Endothelial cell of umbilical vein (primary cell): ENCODE data around the gene POU6F1. TPM values are rescaled to one million over a fixed set of nuclear protein-coding genes. Genes with fewer than 3 reads are reported as not detected.

ENCODE experiments used
- BruUV-seq: library from RNA; stranded (reverse); fragments of 400-500 nt; replicated peaks from 2 replicates; lab custom pipeline; 2021; lab: Mats Ljungman, UMichigan
- CTCF ChIA-PET: fragments of 300-600, 350-600 bp; sonication (Branson Sonifier 250); formaldehyde crosslinking; loops from one replicate; lab custom pipeline; 2021; ENCODE audit warnings: antibody characterized with exemption, inconsistent platforms; lab: Charles Lee
- POLR2A ChIA-PET: fragments of 300-600, 350-600 bp; sonication (Branson Sonifier 250); formaldehyde crosslinking; loops from one replicate; lab custom pipeline; 2021; ENCODE audit warnings: antibody characterized with exemption, inconsistent platforms; lab: Charles Lee
- DNase-seq: peaks from one replicate; pipeline ENCODE4 v3.0.0-alpha.2; 2011; ENCODE audit warnings: low read depth, low spot score
- FAIRE-seq: peaks from 2 replicates; lab custom pipeline; 2011; peaks lifted over from hg19 to GRCh38; lab: Jason Lieb, UNC
- H2AFZ ChIP-seq: 2 replicates; pipeline ENCODE4 v1.6.0; 2012; ENCODE audit warnings: low read depth, low read length, control low read depth, inconsistent platforms
- H3K27ac ChIP-seq: 2 replicates; pipeline ENCODE4 v1.5.1; 2011; ENCODE audit warnings: low read depth, mild to moderate bottlenecking, control low read depth, low read length, moderate library complexity; ENCODE audit not compliant: insufficient read depth
- H3K27me3 ChIP-seq, 2 experiments: 2 replicates each; pipeline versions ENCODE4 v1.6.0 to v1.6.1; 2011; ENCODE audit warnings: low read length in 2 of 2, mixed read lengths in 1 of 2; ENCODE audit not compliant: control insufficient read depth in 2 of 2, insufficient read depth in 2 of 2
- H3K36me3 ChIP-seq, 2 experiments: 2 replicates in 1 of 2; 3 replicates in 1 of 2; pipeline ENCODE4 v1.5.1; 2011; ENCODE audit warnings: low read length in 2 of 2, mild to moderate bottlenecking in 1 of 2, moderate library complexity in 1 of 2; ENCODE audit not compliant: control insufficient read depth in 2 of 2, insufficient read depth in 2 of 2; ENCODE audit errors: extremely low read depth in 1 of 2
- H3K4me1 ChIP-seq: 3 replicates; pipeline ENCODE4 v1.5.1; 2011; ENCODE audit warnings: mild to moderate bottlenecking, low read length; ENCODE audit not compliant: control insufficient read depth, insufficient read depth; ENCODE audit errors: extremely low read depth
- H3K4me2 ChIP-seq: 2 replicates; pipeline ENCODE4 v1.6.1; 2011; ENCODE audit warnings: low read length, control low read depth, mixed read lengths; ENCODE audit not compliant: insufficient read depth
- H3K4me3 ChIP-seq, 3 experiments: fragments of 200-600 bp in 1 of 3; sonication (generic), shearing (Covaris generic) in 1 of 3; replicated peaks in 1 of 3; 2 replicates each; pipeline ENCODE4 v1.5.1; 2011 to 2016; ENCODE audit warnings: control low read depth in 3 of 3, low read length in 3 of 3, mild to moderate bottlenecking in 2 of 3, inconsistent platforms in 1 of 3, low read depth in 1 of 3, moderate library complexity in 1 of 3; ENCODE audit not compliant: insufficient read depth in 1 of 3
- H3K79me2 ChIP-seq: 2 replicates; pipeline ENCODE4 v1.6.0; 2012; ENCODE audit warnings: low read length, inconsistent platforms; ENCODE audit not compliant: control insufficient read depth, insufficient read depth
- H3K9ac ChIP-seq: replicated peaks from 2 replicates; pipeline ENCODE3; 2011; ENCODE audit warnings: low read length, control low read depth; ENCODE audit not compliant: insufficient read depth; ENCODE audit errors: extremely low read depth
- H3K9me1 ChIP-seq: replicated peaks from 3 replicates; pipeline ENCODE4 v1.6.0; 2011; ENCODE audit warnings: mild to moderate bottlenecking, low read length; ENCODE audit not compliant: control insufficient read depth, insufficient read depth; ENCODE audit errors: extremely low read depth
- H3K9me3 ChIP-seq: replicated peaks from 2 replicates; pipeline ENCODE4 v1.5.1; 2012; ENCODE audit warnings: low read length, inconsistent platforms; ENCODE audit not compliant: control insufficient read depth, insufficient read depth
- H4K20me1 ChIP-seq: replicated peaks from 2 replicates; pipeline ENCODE3; 2011; ENCODE audit warnings: mild to moderate bottlenecking, low read length; ENCODE audit not compliant: control insufficient read depth, insufficient read depth; ENCODE audit errors: extremely low read depth
- EZH2 ChIP-seq: IDR thresholded peaks from 2 replicates; pipeline ENCODE4 v1.6.1; 2012; ENCODE audit warnings: borderline replicate concordance, low read depth, mild to moderate bottlenecking, moderate library complexity, low read length, inconsistent platforms; ENCODE audit not compliant: severe bottlenecking
- FOS ChIP-seq: IDR thresholded peaks from 2 replicates; pipeline ENCODE4 v1.6.1; 2011; ENCODE audit warnings: mild to moderate bottlenecking, low read length, moderate library complexity, borderline replicate concordance; ENCODE audit not compliant: insufficient read depth
- GATA2 ChIP-seq: IDR thresholded peaks from 2 replicates; pipeline ENCODE4 v1.7.0; 2011; ENCODE audit warnings: low read depth, mild to moderate bottlenecking, moderate library complexity, mixed read lengths, low read length; ENCODE audit not compliant: insufficient read length, insufficient read depth
- JUN ChIP-seq: IDR thresholded peaks from 2 replicates; pipeline ENCODE4 v1.6.1; 2011; ENCODE audit warnings: borderline replicate concordance, low read depth; ENCODE audit not compliant: insufficient read length, insufficient read depth
- POLR2AphosphoS5 ChIP-seq: IDR thresholded peaks from 2 replicates; pipeline ENCODE4 v1.6.1; 2012; ENCODE audit warnings: low read depth, mild to moderate bottlenecking, control low read depth, low read length, moderate library complexity; ENCODE audit not compliant: insufficient read depth
- dilution Hi-C: fragments of 300-500 bp; cut with MboI; formaldehyde crosslinking; loops from one replicate; pipeline ENCODE4 v1.15.0; 2019; ENCODE audit warnings: low sequenced_read_pairs; ENCODE audit not compliant: extremely low pct_ligation_motif_present
- intact Hi-C: fragments of 100-400 bp; cut with micrococcal nuclease; formaldehyde crosslinking; loops from one replicate; pipeline ENCODE4 v1.10.0; 2022
- polyA plus RNA-seq, 4 experiments: library from polyadenylated mRNA; depleted of rRNA in 3 of 4; stranded (reverse) in 3 of 4; unstranded in 1 of 4; fragments of >200 nt; gene quantifications; 2 replicates each; pipeline versions ENCODE4 v1.2.1 to v1.2.3, GENCODE V29; 2011 to 2012; ENCODE audit warnings: missing spikeins in 1 of 4
- total RNA-seq: library from RNA; stranded (reverse); gene quantifications from 2 replicates; pipeline ENCODE4 v1.2.3, GENCODE V29; 2021
- TF ChIP-seq, protein P1 (sequence below): IDR thresholded peaks from 2 replicates; pipeline ENCODE4 v1.6.1; 2011; ENCODE audit not compliant: insufficient read depth, insufficient read length

Gene POU6F1
- total and polyA plus RNA-seq, 2 donors (not counting 3 experiments of a cell fraction or from before 2014, with no cell fraction given), result 5.4 to 14.4 TPM

DNA sequence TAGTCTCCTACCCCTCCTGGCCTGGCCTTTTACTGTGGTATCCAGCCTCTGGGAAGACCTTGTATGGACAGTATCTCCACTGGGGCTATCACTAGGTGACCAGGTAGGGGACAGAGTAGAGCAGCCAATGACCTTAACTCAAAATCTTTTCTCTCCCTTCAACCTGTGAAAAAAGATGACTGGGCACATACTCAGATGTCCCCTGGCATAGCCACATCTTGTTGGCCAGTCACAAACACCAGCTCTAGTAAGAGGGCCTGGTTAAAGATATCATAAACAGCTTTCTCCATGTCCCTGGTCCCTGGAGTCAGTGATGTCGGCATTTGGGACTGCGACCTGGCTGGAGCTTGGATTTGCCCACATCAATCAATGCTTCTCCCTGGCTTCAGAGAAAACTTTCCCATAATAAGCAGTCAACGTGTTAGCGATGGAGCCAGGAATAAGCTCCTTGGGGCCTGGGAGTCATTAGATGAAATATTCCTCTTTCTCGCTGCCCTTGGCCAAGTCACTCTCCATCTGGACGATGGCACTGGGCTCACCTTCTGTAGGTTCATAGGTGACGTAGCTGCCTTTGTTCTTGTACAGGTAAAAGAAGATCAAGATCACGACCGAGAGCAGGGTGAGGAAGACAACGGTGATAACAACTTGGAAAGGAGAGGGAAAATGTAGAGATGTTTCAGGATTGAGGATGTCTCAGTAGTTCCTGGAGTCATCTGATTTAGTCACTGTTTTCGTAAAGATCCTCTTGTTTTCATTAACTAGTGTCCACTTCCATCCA, 27.8 kb upstream of the POU6F1 start:
- H3K9me1 ChIP-seq, result no peaks in the 10 kb centered on the region
- dilution Hi-C loops, result no loop called here
- DNase-seq, result no peak
- H3K4me1 ChIP-seq, result peaks cover 22% of the 10 kb centered on the region
- peak overlapping the region; percentile 47 for H3K4me2 ChIP-seq
- H3K27me3 ChIP-seq, result no peaks in the 10 kb centered on the region
- no peak overlapping the region for H3K9ac ChIP-seq
- peaks cover 7% of the 10 kb centered on the region for H3K79me2 ChIP-seq
- TF ChIP-seq FOS (no peak), POLR2AphosphoS5 (no peak), EZH2 (no peak), GATA2 (no peak), JUN (no peak)
- TF ChIP-seq, protein P1, sequence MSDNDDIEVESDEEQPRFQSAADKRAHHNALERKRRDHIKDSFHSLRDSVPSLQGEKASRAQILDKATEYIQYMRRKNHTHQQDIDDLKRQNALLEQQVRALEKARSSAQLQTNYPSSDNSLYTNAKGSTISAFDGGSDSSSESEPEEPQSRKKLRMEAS, result no peak
- peaks cover 15 to 27% of the 10 kb centered on the region in 2 experiments for H3K36me3 ChIP-seq
- peak overlapping the region; percentile 10 for H3K27ac ChIP-seq
- TSS peak; percentile 44 for BruUV-seq
- CTCF ChIA-PET, result interaction anchor here (1.0 to 1.5 kb wide), 2 partner anchors 96 to 420 kb away, joined by 4 to 7 read pairs; no protein-coding TSS in a partner anchor
- no peak overlapping the region for H3K4me3 ChIP-seq
- intact Hi-C loops, result loop anchor here (2.0 kb wide), 1 partner anchor 17 kb away; no protein-coding TSS in a partner anchor
- no peaks in the 10 kb centered on the region for H4K20me1 ChIP-seq
- no peak overlapping the region for H2AFZ ChIP-seq
- no peaks in the 10 kb centered on the region for H3K9me3 ChIP-seq
- FAIRE-seq, result no peak
- POLR2A ChIA-PET, result interaction anchor here (0.7 to 0.9 kb wide), 2 partner anchors 28 to 74 kb away, joined by 3 to 4 read pairs; partner anchors contain the start of gene POU6F1
